Activated T-cell treated with anti-CD3 and anti-CD28 coated beads, Interleukin-2, amount 50 U/mL, for 1 hour (primary cell): ENCODE measurements around the gene PRKN.

ENCODE experiments used
- DNase-seq: peaks from one replicate; pipeline ENCODE4 v3.0.0-alpha.2; 2020

Gene PRKN

GRCh38 chr6:162671580-162672165 lies 55.9 kb downstream of the PRKN start:
- no peak for DNase-seq

GRCh38 chr6:162670345-162670744 lies 57.2 kb downstream of the PRKN start:
- no peak for DNase-seq

GRCh38 chr6:162666246-162666645 lies 61.3 kb downstream of the PRKN start:
- DNase-seq = no peak

GRCh38 chr6:162653808-162654207 lies 73.8 kb downstream of the PRKN start:
- no peak for DNase-seq

- DNase-seq = no peak
Measured at GRCh38 chr6:162651505-162651904, 76.1 kb downstream of the PRKN start.

- DNase-seq = no peak
Measured at GRCh38 chr6:162649271-162649670, 78.3 kb downstream of the PRKN start.

GRCh38 chr6:162644153-162644552 lies 83.4 kb downstream of the PRKN start:
- no peak for DNase-seq

- no peak for DNase-seq
Measured at GRCh38 chr6:162640756-162641155, 86.8 kb downstream of the PRKN start.

- DNase-seq = no peak
Measured at GRCh38 chr6:162639951-162640350, 87.6 kb downstream of the PRKN start.

GRCh38 chr6:162638931-162639574 lies 88.5 kb downstream of the PRKN start:
- DNase-seq = no peak

GRCh38 chr6:162637317-162637716 lies 90.2 kb downstream of the PRKN start:
- no peak for DNase-seq

- no peak for DNase-seq
Measured at GRCh38 chr6:162636167-162636566, 91.4 kb downstream of the PRKN start.

- DNase-seq = no peak
Measured at GRCh38 chr6:162631546-162631945, 96.0 kb downstream of the PRKN start.

GRCh38 chr6:162630069-162630468 lies 97.5 kb downstream of the PRKN start:
- DNase-seq = no peak

- DNase-seq = no peak
Measured at GRCh38 chr6:162627825-162628224, 99.7 kb downstream of the PRKN start.

GRCh38 chr6:162627362-162627761 lies 100.2 kb downstream of the PRKN start:
- DNase-seq = no peak

GRCh38 chr6:162626869-162627268 lies 100.7 kb downstream of the PRKN start:
- no peak for DNase-seq

- DNase-seq = no peak
Measured at GRCh38 chr6:162625846-162626540, 101.6 kb downstream of the PRKN start.

GRCh38 chr6:162622572-162622971 lies 105.0 kb downstream of the PRKN start:
- DNase-seq = no peak

- no peak for DNase-seq
Measured at GRCh38 chr6:162621246-162621645, 106.3 kb downstream of the PRKN start.

- no peak for DNase-seq
Measured at GRCh38 chr6:162620073-162620472, 107.5 kb downstream of the PRKN start.

- DNase-seq = no peak
Measured at GRCh38 chr6:162618448-162619002, 109.0 kb downstream of the PRKN start.

- DNase-seq = no peak
Measured at GRCh38 chr6:162615016-162615705, 112.4 kb downstream of the PRKN start.
